NCI-H1436 treated with DMSO at 0.1 percent for 48 hours (cell line): ENCODE measurements around the gene SLC15A4.
"Not testable (repeated sequence)": the region's sequence is repeated elsewhere in the genome, so short reads cannot be mapped to it uniquely, and the experiment has no call there.

Source experiments
- DNase-seq: peaks from one replicate; lab custom pipeline; 2025; lab: John Stamatoyannopoulos, UW

The SLC15A4 gene

DNA sequence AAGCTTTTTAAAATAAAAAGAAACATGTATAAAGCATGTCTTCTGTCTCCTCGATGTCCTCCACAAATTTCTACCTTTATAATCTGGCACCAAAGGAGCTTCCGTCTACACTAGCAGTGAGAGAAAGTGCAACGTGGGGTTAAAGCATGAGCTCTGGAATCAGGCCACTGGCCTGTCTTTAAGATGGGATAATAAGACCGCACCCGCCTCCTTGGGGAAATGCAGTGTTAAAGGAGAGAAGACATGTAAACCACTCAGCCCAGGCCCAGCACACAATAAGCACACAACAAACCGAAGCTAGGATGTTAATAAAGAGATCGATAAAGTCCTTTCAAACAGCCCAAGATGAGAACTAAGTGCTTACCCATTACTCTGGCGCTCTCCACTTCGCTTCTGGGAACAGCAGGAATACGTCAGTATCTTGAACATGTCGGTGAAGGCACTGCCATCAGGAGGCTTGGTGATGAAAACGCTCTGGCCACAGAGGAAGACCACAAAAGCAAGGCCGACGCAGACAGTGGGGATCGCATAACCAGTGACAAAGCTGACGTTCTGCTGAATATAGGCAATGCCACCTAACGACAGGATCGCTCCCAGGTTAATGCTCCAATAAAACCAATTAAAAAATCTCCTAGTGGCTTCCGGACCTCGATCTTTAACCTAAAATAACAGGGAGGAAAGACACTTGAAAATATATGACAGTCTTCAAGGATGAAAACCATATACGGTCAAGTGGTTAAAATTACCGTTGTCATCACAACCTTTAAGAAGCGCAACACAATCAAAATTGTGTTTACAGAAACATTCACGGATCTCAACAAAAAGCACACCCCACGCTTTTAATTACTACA is 9.1 kb downstream of the SLC15A4 start:
- DNase-seq: no peak

DNA sequence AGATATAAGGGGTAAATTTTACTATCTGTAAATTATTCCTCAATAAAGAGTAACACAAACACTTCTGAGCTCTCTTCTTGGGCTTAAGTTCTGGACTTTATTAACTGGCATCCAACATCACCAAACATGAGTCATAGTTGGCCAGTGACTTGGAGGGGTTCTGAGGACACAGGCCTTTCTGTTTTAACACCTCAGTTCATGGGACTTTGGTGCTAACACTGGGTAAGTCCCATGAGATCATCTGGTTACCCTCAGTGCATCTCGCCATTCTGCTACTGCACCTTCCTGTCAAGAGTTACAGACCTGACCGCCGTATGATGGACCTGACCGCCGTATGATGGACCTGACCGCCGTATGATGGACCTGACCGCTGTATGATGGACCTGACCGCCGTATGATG is 9.9 kb downstream of the SLC15A4 start:
- DNase-seq: no peak

DNA sequence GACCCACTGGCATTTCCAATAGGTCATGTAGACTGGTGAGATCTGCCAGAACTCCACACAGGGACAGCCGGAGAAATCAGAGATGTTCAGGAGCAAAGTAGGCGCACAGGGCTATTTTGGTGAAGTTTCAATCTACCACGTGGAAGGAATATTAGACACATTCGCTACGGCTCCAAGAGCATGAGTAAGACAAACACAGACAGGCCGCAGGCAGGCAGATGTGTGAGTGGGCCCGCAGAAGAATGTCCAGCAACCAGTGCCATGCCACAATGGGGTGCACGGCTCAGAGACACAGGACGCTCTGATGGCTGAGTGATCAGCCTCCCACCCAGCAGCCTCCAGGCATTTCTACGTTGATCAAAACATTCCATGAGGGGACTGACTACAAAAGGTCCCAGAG is 10.4 kb downstream of the SLC15A4 start:
- DNase-seq: no peak

DNA sequence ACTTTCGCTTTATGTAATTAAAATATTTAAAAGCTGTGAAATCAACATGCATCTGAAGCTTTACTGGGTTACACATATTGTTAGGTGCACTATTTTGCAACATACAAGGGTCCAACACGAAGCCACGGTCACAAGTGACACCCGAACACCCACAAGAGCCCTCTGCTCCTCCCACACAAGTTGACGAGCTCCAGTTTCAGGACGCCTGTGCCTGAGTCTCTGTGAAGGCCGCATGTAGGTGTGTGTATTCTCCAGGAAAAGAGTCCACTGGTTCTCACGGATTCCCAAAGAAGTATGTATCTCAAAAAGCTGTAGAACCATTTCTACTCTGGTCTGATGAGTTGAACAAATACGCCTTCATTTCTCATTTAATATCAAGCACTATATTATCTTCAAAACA is 12.0 kb downstream of the SLC15A4 start:
- no peak for DNase-seq

DNA sequence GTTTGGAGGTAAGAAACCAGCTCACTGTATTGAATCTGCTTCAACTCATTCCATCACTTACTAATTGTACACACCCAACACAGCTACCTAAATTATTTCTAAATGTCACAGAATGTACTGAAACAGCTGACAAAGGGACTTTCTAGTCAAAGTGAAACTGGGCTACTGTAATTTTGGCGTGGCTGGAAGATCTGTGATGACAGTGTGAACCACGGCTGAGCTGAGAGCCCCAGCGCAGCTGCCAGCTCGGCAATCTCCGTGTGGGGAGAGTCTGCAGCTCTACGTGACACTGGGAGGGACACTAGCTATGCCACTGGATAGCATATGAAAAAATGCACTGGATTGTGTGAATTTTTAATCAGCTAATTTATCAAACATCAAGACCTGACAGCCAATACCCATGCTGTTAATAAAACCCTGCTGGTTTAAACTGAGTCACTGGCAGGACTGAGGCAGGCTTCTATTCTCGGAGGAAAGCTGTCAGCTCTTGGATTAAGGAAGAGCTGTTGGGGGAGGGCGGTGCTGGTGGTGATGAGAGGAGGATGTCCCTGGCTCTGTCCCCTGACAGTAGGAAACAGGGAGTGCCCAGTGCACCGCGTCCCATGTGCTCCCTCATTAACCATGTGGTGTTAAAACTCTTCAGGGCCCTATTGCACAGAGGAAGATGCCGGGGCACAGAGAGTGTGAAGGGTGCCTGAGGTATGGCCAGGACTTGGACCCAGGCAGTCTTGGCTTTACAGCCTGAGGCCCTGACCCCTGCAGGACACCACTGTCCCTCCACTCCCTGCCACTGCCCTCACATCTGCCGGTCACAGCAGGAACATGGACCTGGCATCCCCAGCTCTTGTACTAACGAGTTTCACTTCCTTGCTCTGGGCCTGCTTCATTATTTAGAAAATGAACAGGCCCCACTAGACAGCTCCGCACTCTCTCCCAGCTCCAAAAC is 13.3 kb downstream of the SLC15A4 start:
- DNase-seq: no peak

DNA sequence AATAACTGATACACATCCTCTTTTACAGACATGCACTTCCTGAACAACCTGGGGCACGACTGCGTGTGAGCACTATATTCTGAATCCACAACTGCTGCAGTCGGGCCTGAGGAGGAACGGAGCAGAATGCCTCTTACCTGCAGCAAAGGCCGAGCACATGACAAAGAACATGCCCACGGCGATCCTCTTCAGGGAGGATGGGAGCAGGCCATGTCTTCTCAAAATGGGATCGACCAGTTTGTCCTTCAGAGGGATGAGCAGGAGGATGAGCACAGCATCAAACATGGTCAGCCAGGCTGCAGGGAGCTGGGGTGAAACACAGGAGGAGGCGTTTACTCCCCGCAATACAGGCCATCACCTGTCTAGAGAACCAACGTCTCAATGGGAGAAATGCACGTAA is 15.1 kb downstream of the SLC15A4 start:
- DNase-seq: no peak

DNA sequence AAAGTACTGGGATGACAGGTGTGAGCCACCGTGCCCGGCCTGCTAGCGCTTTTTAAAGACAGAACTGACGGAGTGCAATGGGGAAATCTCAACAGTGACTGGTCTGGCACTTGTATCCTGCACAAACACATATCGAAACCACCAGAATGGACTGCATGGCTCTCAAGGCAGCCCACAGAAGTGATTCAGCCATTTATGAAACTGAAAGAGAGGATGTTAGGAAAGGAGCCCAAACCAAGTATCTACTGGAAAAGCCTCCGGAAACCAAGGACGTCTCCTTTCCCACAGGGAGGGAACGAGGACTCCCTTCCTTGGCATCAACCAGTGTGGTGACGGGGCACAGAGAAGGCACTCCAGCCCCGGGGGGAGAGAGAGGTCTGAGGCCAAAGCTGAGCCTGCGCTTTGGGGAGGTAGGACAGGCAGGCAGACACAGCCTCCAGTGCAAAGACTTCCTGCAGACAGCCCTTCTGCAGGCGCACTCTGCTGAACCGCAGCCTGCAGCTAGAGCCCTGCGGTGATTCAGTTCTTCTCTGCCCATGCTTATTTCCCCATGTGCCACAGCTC is 16.5 kb downstream of the SLC15A4 start:
- DNase-seq: no peak

DNA sequence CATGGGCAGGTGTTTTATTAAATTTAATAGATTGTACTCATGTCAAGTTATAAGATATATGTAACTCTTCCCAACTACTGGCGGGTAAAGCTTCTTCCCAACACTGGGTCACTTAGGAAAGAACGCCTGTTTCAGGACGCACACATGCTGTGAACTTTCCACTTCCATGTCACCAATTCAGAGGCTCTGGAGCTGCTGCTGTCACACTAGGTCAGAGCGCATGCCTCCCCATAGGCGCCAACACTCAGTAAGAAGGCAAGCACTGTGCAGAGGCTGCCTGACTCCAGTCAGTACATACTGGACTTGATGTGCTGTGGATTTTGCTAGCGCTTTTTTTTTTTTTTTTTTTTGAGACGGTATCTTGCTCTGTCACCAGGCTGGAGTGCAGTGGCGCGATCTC is 17.2 kb downstream of the SLC15A4 start:
- no peak for DNase-seq

DNA sequence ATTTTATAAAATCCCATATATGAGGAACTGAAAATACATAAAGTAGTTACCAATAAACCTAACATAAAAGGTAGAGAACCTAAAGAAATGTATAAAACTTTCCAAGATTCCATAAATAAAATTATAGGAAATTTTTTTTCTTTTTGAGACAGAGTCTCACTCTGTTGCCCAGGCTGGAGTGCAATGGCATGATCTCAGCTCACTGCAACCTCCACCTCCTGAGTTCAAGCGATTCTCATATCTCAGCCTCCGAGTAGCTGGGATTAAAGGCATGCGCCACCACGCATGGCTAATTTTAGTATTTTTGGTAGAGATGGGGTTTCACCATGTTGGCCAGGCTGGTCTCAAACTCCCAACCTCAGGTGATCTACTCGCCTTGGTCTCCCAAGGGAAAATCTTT is 18.4 kb downstream of the SLC15A4 start:
- not testable (repeated sequence) for DNase-seq

DNA sequence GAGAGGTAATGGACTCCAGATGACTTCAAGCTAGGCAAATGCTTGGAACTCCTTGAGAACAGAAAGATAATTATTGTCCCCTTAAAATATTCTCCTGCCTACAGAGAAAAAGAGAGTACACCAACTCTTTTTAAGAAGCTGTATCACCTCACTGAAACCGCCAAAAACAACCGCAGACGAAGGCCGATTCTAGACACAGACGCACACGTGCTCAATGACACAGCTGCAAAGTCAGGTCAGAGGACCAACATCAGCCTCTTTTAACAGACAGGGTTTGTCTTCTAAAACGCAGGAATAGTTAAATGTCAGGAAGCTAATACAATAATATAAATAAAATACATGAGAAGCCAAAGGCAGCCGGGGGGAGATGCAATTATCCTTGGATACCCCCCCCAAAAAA is 19.0 kb downstream of the SLC15A4 start:
- DNase-seq: no peak

DNA sequence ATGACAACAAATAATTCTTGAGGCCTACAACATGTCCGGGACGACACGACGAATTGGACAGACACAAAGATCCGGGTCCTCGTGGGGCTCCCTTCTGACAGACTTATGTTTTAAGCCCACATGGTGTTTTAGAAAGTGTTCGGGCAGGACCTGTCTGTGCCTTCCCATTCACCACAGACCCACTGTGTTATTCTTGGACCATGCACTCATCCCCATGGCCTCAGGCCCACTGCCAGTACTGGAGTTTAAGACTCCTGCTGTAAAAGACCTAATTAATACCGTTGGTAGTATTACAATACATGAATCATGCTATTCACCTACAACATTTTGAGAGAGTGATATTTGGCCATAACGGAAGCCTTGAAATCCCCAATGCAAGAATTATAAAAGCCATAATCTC is 20.0 kb downstream of the SLC15A4 start:
- no peak for DNase-seq

DNA sequence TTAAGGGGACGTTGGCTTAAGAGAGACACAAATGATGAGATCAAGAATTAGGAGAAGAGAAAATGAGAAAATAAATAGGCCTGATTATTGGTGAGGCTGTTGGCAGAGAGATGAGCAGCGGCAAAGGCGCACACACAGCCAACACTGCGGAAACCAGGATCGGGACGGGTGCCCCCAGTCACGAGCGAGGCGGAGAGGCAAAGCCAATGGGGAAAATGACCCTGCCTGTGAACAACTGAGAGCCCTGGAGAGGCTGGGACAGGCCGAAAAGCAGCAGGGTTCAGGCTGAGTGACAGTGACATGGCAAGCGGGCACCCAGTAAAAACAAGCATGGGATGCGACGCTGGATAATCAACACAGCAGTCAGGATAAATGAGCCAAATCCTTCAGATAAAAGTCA is 21.0 kb downstream of the SLC15A4 start:
- DNase-seq: no peak

DNA sequence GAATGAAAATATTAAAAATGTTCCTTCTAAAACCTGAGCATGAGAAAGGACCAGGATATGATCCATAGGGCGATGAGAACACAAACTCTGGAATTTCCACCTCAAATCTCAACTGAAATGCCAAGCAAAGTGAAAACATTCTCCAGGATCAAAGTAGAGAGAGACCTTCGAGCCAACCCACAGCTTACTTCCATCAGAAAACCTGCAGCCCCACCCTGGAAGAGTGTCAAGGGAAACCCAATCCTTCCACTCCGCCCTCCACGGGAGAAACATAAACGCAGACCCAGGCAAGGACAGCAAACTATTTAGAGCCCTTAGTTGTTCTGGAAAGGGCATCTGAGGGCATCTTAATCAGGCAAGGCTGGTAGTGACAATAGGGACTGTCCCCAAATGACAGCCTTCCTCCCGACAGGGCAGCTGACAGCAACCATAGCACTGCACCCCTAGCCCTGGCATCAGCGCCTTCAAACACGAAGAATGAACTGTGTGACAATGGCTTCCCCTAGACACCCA is 21.8 kb downstream of the SLC15A4 start:
- no peak for DNase-seq

DNA sequence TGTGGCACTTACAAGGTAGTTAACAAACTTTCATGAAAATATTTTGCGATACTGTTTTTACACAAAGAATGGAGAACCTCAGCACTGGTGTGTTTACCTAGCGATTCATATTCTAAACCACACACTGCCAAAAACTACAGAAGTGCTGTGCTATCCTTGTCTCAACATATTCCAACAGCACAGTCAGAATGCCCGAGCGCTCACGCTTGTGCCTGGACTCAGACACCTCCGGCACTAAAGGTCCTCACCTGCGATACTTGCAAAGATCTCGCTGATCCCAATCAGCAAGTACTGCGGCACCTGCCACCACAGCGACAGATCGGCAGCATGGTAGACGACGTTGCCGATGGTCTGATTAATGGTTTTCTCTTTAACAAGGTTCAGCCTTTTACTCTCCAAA is 23.2 kb downstream of the SLC15A4 start:
- DNase-seq: no peak

DNA sequence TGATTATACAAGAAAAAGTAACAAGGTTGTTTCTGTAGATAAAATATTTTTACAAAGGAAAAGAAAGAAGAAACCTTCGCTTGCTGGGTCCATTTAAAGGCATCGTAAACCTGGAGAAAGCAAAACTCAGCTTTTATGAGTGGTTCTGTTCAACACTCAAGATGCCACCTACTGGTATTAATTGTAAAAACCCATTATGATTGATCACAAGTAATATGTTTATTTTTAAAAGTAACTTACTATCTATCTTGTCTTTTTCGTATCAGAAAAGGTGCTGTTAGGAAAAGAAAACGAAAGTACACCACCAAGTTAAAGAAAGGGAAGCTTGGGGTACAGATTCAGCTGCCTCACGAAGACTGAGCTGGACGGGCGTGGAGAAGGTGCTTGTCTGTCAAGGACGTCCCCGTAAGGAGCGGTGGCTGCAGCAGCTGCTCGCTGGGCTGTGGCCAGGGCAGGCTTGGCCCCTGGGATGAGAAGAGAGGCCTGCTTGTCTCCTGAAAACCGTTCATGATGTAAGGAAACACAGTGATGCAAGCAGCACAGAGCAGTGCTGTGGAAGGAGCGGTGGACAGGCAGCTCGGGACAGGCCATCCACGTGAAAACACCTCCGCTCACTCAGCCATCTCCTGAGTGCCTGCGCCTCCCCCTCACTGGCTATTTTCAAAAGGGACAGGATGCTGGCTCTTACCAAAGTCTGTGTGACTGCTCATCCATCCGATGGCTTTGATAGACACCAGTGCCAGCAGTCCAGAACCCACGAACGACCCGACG is 25.0 kb downstream of the SLC15A4 start:
- DNase-seq: no peak

DNA sequence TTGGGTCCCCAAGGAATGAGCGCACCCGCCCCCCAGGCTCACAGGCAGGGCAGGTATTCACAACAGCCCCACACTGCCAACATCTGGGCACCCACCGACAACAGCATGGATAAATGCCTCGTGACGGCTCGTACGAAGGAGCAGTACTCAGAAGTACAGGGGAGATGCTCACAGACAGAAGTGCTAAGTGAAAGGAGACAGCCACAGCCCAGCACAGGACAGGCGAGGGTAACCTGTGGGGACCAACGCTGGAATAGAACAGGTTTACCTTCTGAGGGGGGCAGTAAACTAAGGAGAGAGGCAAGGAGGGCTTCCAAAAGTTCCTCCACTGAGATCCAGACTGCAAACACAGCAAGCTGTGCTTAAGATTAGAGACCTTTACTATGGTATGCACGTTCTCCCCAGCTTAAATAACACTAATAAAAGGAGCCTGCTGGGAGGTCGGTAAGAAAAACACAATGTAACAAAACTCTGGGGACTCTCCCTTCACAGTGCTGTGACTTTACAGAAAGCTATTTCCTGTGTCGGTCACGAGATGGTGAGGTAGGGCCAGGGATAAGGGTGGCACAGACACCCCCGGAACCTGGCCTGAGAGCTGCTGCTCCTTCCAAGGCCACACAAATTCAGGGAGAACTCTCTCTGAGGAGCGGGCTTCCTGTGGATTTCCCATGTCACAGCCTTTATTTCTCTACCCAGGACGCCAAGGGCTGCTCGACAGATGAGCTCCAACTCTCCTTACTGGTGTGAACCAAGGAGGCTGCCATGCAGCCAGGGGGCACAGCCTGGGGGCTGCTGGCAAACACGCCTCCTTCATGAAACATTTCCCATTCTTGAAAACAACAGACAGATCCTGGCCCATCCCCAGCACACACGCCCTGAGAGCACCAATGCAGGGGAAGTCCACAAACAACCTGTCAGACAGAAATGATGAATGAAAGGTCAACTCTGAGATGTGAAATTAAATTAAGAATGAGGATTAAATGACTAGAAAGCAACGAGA is 26.3 kb downstream of the SLC15A4 start:
- DNase-seq: no peak

DNA sequence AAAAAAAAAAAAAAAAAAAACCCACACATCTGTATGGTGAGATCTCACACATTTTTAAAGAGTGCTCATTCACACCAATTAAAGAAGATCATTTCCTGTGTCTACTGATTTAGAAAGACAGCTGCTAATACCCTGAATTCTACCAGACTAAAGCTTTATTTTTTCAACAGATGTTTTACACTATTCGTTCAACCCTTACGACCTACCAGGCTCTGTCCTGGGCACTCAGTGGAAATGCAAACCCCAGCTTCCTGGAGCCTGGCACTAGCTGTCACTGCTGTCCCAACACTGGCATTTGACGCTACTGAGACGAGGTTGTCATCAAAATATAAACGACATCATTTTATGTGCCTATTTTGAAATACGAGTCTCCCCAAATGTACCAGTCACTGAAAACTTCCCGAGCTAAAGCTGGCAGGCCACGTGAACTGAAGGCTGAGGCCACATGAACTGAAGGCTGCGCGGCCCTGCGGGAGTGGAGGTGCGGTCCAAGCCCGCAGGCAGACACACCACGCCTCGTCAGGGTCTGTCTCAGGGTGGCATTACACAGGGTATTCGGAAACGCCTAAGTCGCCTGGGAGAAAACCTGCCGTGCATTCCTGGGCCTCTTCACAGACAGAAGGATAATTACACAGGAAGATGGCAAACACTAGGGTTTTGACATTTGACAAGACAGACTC is 27.2 kb downstream of the SLC15A4 start:
- DNase-seq: no peak

DNA sequence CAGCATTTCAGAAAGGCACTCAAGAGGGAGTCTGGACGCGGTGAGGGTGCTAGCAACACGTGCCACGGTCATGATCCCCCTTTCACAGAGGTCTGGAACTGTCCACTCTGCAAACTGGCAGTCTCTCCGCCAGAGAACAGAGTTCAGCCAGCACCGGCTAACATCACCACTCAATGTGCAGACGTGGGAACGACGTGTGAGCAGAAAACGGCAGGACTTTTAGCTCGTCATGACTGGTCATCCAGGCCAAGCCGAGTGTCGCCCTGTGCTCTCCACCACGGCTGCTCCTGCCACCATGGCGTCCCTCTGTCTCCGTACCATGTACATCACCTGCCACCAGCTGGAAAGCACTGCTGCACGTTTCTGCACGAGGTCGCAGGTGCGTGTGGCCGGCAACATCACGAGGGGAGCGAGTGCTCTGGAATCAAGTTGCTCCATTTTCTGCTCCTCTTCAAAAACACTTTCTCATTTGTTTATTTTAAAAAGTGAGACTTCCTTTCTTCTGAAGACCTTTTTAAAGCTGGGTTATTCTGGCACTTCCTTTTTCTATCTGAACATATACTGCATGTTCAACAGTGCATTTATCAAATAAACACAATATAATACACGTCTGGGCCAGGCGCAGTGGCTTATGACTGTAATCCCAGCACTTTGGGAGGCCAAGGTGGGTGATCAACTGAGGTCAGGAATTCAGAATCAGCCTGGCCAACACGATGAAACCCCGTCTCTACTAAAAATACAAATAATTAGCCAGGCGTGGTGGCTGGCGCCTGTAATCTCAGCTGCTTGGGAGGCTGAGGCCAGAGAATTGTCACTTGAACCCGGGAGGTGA is 28.0 kb downstream of the SLC15A4 start:
- no peak for DNase-seq
